Left kidney (tissue), 2 donors: ENCODE results near the gene RPS27L. TPM values are rescaled to one million over a fixed set of nuclear protein-coding genes. Genes with fewer than 3 reads are reported as not detected.

Experiments used
- DNase-seq: peaks from one replicate; pipeline ENCODE4 v3.0.0-alpha.2; 2013
- polyA plus RNA-seq: library from polyadenylated mRNA; unstranded; fragments of 120-200 nt; gene quantifications from one replicate; pipeline ENCODE4 v1.2.1, GENCODE V29; 2013; ENCODE audit not compliant: insufficient read length

RPS27L gene
- polyA plus RNA-seq, 1 donor = 92.2 TPM

DNA sequence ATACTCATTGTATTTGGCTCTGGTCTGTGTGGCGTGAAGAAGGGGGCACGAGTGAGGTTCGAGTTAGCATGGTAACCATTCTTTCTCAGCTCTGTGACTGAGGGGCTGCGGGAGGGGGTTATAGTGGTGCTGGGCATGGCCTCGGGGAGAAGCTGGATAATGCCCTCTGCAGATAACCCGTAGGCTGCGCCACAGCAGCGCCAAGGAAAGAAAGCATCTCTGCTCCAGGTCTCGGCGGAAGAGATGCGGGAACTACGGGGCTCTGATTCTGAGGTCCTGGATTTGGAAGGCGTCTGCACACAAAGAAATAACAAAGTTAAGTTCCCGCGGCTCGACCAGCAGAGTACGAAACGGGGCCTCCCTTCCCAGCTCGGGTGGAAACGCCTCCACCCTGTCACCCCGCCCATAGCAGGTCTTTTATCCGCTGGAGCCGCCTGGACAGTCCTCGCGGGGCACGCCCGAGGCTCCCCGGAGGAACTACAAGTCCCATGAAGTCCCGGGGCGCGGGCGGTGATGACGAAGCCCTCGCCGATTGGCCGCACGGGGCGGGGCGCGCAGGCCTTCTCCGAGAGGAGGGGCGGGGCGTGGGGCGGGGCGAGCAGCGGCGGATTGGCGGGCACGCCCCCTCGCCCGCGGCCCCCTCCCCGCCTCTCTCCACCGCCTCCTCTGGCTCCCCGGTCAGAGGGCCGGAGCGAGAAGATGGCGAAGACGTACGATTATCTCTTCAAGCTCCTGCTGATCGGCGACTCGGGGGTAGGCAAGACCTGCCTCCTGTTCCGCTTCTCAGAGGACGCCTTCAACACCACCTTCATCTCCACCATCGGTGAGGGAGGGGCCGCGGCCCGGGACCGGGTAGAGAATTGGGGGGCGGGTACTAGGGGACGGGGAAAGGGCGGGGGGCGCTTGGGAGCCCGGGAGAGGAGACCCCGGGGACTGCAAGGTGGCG lies 31.9 kb upstream of the RPS27L start, which contains the start of gene RAB8B:
Gene RAB8B, plus strand, starts transcription at position 681 of the 946 bp plus-strand sequence. Its CDS starts 19 bp downstream, at position 700.
- DNase-seq = peak; percentile 97

DNA sequence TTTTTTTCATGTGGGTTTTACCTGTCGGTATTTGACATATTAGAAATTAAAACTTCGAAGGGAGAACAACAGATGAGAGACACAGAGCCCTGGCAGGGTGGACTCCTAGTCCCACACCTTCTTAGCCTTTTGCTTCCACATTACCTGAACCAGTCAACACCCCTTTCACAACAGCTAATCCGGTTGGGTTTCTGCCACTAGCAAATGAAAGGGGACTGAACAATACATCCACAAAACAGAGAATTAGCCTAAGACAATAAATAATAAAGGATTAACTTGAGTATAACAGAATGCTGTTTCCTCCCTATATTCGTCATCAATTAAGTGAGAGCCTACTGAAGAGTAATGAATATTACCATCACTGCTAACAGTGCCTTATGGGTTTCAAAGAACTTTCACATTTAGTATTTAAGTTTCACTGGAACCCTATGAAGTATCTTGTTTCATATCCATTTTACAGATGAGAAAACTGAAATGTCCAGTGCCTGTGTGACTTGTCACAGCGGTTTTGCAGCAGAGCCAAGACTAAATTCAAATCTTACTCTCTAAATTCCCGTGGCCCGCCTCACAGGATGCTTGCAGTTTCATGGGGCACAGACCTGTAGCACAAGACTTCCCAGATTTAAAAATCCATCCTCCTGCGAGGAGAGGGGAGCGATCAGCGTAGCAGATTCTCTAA lies 31.1 kb upstream of the RPS27L start:
- no peak for DNase-seq

DNA sequence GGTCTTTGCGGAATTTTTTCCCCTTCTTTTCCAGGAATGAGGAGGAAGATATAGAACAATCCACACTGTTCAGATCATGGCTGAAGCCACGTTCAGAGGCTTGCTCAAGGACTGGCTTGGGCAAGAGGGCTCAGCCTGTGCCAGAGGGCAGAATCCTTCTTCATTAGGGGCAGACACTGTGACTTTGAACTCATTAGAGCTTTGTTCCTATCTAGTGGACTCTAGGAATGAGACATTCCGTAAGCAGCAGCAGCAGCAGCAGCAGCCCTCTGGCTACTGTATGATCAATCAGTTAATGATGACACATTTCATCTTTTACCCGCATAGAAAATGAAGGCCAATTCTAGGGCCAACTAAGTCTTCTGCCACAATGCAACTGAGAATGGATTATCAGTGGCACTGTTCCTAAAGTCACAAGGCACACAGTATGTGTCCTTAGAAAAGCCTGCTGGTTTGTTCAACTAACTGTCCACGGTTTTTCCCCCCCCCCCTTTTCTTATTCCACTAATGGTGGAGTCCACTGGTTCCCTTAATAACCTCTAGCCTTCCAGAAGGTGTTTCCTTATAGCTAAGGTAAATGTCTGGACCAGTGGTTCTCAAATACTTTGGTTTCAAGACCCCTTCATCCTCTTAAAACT lies 30.4 kb upstream of the RPS27L start:
- no peak for DNase-seq

DNA sequence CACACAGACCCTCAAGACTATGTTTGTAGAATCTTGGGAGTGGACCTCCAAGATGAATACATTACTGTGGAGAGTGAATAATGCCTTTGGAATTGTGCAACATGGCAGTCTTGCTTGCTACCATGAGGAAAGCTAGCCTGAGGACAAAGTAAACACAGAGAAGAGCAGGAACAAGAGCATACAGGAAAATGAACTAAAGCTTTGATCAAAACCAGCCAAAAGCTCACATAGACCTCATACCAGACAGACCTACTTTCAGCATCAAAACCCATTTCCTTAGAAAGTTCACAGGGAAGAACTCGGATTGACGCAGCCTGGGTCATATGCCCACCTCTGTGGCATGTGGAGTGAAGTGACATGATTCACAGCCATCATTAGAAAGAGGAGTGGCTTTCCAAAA lies 28.8 kb upstream of the RPS27L start:
- no peak for DNase-seq

DNA sequence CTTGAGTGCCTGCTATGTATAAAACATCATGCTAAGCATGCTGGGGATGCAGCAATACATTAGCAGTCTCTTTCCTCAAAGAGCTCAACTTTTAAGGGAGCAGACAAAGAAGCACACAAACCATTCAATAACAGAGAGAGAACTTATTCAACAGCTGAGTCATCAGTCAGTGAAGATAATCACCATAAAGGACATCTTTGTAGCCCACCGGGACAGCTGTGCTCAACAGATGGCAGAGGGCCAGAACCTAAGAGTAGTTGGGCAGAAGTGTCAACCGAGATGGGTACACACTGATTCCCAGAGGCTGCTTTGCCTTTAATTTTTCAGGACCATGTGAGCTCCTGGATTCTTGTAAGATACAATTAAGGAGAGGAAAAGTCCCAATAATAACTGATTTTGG lies 27.9 kb upstream of the RPS27L start:
- no peak for DNase-seq

DNA sequence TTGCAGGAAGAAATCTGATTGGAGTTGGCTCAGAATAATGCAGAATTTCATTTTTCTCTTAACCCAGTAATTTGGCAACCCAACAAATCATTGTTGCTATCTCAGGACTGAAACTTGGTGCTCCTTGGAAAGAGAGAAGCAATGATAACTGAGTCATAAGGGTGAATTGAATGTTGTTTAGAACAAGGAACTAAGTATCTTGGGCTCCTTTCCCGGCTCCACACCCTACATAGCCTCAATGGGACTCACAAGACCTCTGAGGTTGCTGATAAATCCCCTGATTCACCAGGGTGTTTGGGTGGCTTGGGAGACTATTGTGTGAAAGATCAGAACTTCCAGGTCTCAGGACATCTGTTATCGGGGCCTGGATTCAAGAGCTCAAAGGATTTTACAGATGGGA lies 24.4 kb upstream of the RPS27L start:
- DNase-seq = no peak

DNA sequence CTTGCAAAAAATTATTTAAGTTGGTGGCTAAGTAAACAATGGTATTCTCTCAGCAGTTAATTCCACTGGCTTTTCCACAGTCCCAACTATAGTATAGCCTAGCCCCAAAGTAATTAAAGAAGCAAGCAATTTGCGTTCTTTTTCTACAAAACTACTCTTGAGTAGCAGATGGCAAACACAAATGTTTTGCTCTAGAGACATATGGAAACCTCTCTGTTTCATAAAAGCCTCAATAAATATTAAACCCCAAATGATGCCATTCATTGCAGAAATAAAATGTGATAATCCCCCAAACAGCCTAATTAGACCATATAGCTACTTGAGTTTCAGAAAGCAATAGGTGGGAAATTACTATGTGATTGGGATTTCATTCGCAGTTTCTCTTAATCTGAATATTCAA lies 23.5 kb upstream of the RPS27L start:
- DNase-seq = no peak

DNA sequence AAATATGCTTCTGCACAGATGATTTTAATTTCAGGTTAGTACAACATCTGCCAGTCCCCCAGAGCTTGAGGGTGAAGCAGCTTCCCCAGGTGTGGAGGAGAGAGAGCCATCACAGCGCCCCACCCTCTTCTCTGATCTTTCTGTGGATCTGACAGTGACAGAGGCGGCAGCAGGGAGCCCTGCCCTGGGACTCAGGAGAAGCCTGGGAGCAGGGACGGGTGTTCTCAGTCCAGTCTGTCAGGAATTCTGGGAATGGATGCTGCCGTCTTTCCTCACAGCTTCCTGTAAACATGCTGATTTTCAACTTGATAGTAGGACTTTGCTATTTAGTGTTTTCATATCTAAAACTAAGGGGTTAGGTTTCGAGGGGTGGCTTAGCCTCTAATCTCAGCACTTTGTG lies 20.8 kb upstream of the RPS27L start:
- no peak for DNase-seq

DNA sequence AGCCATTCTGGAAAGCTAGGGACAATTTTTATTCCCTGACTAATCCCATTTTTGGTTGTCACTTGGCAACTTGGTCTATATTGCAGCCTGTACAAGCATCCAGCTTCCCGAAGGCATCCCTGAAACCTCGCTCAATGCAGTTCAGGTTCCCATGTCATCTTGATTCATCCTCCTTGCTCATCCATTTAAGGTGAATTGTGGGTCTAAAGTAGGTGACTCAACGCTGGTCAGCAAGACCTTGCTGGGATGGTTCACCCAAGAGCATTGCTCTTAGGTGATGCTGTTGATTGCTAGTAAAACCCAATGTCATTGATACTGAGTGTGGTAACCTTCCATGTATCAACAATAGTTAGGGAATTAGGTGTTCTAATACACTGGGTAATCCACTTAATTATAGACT lies 19.0 kb upstream of the RPS27L start:
- DNase-seq = no peak

DNA sequence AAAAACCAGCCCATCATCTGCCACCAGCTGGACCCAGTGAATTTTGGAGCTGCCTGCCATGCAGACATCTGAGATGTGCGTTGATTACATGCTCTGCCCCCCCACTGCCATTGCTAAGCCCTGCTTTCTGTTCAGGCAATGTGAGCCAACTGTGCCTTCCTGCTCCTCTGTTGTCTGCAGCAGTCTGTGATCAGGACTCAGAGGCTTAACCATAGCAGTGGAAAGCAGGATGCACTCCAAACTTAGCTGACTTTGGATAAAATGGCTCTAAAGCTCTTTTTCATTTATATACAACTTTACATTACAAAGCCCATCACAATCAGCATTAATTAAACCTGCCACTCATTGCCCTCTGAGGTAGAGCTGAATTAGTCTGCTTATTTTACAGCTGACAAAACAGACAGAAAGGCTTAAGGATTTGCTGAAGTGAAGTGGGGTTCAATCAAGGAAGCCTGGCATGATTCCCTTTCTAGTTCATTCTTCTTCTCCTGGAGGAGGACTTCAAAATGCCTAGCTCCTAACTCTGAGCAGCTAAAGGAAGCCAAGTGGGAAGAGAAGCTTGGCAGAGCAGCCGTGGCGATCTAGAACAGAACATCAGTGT lies 15.7 kb upstream of the RPS27L start:
- no peak for DNase-seq

DNA sequence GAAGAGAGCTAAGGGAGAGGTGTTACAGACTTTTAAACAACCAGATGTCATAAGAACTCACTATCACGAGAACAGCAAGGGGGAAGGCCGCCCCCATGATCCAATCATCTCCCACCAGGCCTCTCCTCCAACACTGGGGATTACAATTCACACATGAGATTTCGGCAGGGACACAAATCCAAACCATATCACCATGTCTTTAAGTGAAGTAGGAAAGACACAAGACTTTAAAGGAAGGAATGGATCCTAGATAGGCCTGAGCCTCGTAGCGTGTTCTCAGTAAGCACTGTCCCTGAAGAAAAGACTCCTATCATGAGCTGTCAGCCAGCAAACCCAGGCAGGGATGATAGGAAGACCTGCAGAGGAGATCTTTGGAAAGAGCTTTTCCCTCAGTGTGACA lies 15.1 kb upstream of the RPS27L start:
- no peak for DNase-seq

DNA sequence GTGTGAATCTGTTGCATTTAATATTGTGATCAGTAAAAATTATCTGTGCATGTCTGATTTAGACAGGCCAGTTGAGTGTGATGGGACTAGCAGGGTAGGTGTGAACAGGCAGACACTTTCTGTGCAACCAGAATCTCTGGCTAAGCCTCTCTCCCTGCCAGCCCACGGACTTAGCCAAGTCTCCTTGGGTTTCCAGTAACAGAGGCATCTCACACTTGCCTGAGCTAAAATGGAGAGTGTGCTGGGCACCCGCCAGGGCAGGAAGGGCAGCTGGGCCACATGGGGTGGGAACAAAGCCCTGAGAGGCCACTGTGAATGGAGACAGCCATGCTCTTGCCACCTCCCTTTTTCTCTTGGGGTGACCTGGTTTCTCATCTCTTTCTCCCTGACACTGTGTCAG lies 12.5 kb upstream of the RPS27L start:
- no peak for DNase-seq

DNA sequence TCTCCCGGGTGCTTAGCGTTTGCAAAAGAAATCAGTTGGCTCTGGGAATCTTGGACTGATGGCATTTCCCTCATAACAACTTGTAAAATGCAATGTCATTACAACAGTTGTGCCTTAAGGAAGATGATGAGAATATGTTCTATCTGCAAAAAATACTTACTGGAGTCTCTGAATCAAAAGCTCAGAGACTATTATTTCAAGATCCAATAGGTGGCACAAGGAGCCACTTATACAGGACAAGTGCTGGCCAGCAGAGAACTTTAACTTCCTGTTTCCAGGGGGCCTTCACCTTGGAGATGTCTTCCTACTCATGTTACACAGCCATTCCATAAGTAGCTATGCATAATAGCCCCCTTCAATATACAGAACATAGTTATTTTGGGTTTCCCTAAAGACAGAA lies 8.9 kb upstream of the RPS27L start:
- DNase-seq = no peak

DNA sequence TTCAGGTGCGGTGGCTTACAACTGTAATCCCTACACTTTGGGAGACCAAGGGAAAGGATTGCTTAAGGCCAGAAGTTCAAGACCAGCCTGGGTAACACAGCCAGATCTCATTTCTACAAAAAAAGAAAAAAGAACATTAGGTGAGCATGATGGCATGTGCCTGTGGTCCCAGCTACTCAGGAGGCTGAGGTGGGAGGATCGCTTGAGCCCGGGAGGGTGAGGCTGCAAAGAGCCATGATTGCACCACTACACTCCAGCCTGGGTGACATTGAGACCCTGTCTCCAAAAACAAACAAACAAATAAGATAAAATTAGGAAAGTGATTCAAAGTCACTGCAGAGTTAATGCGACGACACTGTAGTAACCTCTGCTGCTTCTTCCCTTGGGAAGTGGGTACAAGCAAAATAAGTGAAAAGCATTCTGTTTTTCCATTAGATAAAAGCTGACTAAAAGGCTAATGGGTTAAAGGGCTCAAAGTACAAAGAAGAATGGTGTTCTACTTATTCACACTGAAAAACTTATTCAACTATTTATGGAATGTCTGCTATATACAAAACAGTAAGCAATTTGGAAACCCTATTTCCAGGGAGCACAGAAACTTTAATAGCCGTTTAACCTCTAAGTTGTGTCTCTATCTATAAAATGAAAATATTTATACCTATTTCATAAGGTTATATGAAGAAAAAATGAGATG lies 8.0 kb upstream of the RPS27L start:
- no peak for DNase-seq

DNA sequence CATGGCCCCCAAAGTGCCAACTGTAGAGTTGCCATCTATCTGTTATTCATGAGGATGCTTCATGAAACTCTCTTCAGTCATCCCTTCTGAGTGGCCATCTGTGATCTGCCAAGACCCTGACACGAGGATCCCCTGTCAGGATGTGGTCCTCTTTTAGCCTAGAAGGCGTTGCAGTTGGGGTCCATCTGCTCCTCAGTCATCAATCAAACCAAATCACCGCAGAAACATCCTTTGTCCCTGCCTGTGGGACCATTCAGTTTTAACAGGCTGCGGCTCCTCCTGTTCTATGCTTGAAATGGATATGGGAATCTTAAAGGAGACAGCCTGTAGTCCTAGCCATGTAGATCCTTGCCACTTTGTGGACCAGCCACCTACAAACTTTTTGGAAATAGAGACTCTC lies 5.9 kb upstream of the RPS27L start:
- no peak for DNase-seq

DNA sequence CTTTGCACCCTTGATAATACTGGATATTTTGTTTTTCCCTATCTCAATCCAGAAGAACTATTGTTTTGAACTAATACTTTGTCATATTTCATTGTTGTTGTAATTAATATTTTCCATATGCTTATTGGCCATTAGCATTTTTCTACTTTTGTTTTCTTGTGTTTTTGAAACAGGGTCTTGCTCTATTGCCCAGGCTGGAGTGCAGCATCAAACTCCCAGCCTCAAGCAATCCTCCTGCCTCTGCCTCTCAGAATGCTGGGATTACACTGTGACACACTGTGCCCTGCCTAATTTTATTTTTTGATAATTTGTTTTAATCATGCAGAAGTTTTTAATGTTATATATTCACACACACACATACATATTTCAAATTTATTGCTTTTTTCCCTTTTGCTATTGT lies 3.4 kb upstream of the RPS27L start:
- DNase-seq = no peak

DNA sequence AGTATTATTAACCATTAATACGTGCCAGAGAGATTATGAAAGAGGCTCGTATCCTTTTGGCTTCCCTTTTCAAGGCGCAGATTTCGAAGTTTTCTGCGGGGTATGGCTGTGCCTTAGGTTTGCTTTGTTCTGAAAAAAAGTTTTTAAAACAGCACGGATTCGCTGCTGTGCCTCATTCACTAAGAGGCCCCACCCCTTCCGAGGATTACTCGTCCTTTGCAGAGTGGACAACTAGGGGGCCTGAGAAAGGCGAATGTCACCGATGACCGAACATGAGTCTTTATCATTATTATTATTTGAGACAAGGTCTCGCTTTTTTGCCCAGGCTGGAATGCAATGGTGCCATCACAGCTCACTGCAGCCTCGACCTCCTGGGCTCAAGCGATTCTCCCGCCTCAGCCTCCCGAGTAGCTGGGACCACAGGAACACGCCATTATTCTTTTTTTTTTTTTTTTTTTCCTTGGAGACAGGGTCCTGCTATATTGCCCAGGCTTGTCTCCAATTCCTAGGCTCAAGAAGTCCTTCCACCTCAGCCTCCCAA lies 684 bp upstream of the RPS27L start:
- DNase-seq = peak; percentile 79

DNA sequence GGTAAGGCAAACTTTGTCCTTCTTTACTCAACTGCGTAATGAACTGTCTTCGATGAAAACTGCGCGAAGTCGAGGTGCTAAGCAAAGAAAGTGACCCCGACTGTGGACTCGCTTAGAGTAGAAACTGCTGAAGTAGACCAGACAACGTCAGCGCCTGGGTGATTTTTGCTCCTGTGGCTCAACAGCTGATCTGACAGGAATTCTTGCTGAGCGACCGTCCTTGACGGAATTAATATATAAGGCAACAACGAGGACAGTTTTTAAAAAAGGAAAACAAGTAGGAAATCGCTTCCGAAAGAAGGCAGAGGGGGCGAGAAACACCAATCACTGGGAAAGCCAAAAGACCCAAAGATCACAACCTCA lies 541 bp downstream of the RPS27L start:
- peak; percentile 45 for DNase-seq

DNA sequence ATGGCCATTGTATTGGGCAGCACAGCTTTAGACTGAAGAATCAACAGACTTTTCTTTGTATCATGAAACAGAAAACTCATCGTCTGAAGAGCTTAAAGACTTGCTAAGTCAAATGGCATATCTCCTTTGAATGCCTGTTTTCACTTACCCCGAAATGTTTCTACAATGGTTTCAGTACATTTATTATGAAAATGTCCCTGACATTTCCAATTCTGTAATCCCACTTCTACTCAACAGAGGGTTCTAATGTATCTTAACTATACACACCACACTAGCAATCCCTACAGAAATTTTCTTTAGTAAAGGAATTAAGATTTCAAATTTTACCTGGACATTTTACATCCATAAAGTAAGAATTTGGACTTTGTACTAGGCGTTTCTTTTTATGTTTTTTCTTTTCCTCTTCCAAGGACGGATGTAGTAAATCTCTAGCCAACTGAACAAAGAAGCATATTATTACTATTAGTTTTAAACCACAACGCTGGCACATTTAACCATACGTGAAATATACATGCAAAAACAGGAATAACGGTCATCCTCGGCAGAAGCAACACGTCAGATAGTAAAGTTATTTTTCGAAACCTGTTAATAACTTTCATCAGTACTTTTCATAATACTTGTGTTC lies 1.1 kb downstream of the RPS27L start:
- peak; percentile 26 for DNase-seq

DNA sequence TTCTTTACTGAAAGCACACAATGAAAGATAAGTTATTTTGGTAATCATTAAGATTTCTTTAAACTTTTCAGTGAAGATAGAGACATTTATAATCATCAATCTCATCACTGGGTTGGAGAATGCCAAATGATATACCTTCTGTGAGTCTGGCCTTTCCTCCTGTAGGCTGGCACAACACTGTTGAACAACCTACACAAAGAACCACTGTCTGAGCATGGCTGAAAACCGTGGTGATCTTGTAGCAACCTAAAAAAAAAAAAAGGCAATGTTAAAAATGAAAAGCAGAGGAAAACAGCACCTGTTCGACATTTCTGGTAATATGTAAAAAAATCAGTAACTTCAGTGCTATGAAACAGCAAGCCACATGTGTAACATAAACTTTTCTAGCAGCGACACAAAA lies 1.8 kb downstream of the RPS27L start:
- no peak for DNase-seq

DNA sequence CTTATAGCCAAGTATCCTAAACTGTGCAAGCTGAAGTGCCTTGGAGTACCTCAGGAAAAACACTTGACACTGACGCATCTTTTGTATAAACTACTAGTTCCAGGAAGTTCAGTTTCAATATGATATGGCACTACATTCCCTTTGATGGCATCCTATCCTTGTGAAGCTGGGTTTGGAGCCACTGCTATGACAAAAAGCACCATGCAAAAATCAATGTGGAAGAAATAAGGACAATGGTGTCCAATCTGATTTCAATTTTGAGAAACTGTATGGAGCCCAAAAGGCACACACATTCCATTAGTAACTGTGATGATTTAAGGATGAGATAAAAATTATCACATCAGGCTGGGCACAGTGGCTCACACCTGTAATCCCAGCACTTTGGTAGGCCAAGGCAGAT lies 5.6 kb downstream of the RPS27L start:
- no peak for DNase-seq
